Measurements from ENCODE around the gene DNMT1. TPM values are rescaled to one million over a fixed set of nuclear protein-coding genes. Genes with fewer than 3 reads are reported as not detected.

DNMT1 gene
- polyA plus RNA-seq, 1 of the 3 experiments (the other 2 are of a cell fraction): 58.3 TPM

GRCh38 chr19:10093295-10094186, 101.2 kb downstream of the DNMT1 start:
- H3K9me2 ChIP-seq: no peaks in the 10 kb centered on the region
- H3K36me3 ChIP-seq (replicated peaks in 1 of 2; ENCODE audit: control insufficient read depth in 1 of 2, insufficient read depth in 2 of 2, low read length in 1 of 2): peaks cover 0 to 5% of the 10 kb centered on the region in 2 experiments
- H3K79me2 ChIP-seq (ENCODE audit: insufficient read depth): no peaks in the 10 kb centered on the region
- DNase-seq: no peak
- 81% methylated on average over 18 of the region's 22 CpGs for WGBS (ENCODE audit: low lambda C conversion rate)
- H4K20me1 ChIP-seq (ENCODE audit: insufficient read depth): no peaks in the 10 kb centered on the region
- no peaks in the 10 kb centered on the region for H3K9me3 ChIP-seq
- H3F3A ChIP-seq (replicated peaks; ENCODE audit: insufficient read depth): no peaks in the 10 kb centered on the region
- H3K9ac ChIP-seq: no peak overlapping the region
- H3K27me3 ChIP-seq (ENCODE audit: insufficient read depth): no peaks in the 10 kb centered on the region
- no peak overlapping the region for H3K4me2 ChIP-seq
- no peak overlapping the region for H3K4me3 ChIP-seq (ENCODE audit: low read depth in 2 of 2, low read length in 1 of 2)
- H3K27ac ChIP-seq (ENCODE audit: low read depth in 2 of 2, low read length in 1 of 2): no peak overlapping the region
- ChIA-PET POLR2A (no interaction called here), CTCF (no interaction called here)
- TF ChIP-seq MXI1 (IDR thresholded peaks at IDR 0.05; ENCODE audit: low read depth, low read length) (no peak), JUND (IDR thresholded peaks at IDR 0.05) (no peak), ELF1 (IDR thresholded peaks at IDR 0.05) (no peak), MAX (IDR thresholded peaks at IDR 0.05; ENCODE audit: low read depth) (no peak), REST (IDR thresholded peaks at IDR 0.05; ENCODE audit: low read depth, low read length) (peak; percentile 94)
- no peak overlapping the region for H2AFZ ChIP-seq (ENCODE audit: low read depth)
- H3K4me1 ChIP-seq (ENCODE audit: control insufficient read depth in 1 of 2, insufficient read depth in 2 of 2, low read depth in 1 of 2, low read length in 1 of 2): peaks cover 0 to 7% of the 10 kb centered on the region in 2 experiments; a peak in 1 of 4 replicates

- Histone ChIP-seq H3K36me3 (replicated peaks in 1 of 2; ENCODE audit: control insufficient read depth in 1 of 2, insufficient read depth in 2 of 2, low read length in 1 of 2) (peaks cover 0 to 5% of the 10 kb centered on the region in 2 experiments), H3K9ac (no peak overlapping the region), H3K27me3 (ENCODE audit: insufficient read depth) (no peaks in the 10 kb centered on the region), H3K79me2 (ENCODE audit: insufficient read depth) (no peaks in the 10 kb centered on the region), H3K27ac (ENCODE audit: low read depth in 2 of 2, low read length in 1 of 2) (no peak overlapping the region), H3K9me3 (no peaks in the 10 kb centered on the region), H3K9me2 (no peaks in the 10 kb centered on the region), H3K4me1 (ENCODE audit: control insufficient read depth in 1 of 2, insufficient read depth in 2 of 2, low read depth in 1 of 2, low read length in 1 of 2) (peaks cover 0 to 7% of the 10 kb centered on the region in 2 experiments; a peak in 1 of 4 replicates), H3K4me3 (ENCODE audit: low read depth in 2 of 2, low read length in 1 of 2) (no peak overlapping the region), H3F3A (replicated peaks; ENCODE audit: insufficient read depth) (no peaks in the 10 kb centered on the region), H3K4me2 (no peak overlapping the region), H4K20me1 (ENCODE audit: insufficient read depth) (no peaks in the 10 kb centered on the region), H2AFZ (ENCODE audit: low read depth) (no peak overlapping the region)
- DNase-seq: no peak
- 89% methylated on average over 9 of the region's 9 CpGs for whole genome bisulfite sequencing (ENCODE audit: low lambda C conversion rate)
- ChIA-PET CTCF (no interaction called here), POLR2A (no interaction called here)
- TF ChIP-seq TEAD4 (IDR thresholded peaks at IDR 0.05; ENCODE audit: borderline replicate concordance, insufficient read depth) (no peak), MAX (IDR thresholded peaks at IDR 0.05; ENCODE audit: low read depth) (no peak), EP300 (IDR thresholded peaks at IDR 0.05; ENCODE audit: borderline replicate concordance in 1 of 2, low read depth in 1 of 2, low read length in 1 of 2) (no peak), NRF1 (IDR thresholded peaks at IDR 0.05; ENCODE audit: low read depth, low read length) (no peak), MEF2A (IDR thresholded peaks at IDR 0.05; ENCODE audit: borderline replicate concordance, low read depth) (no peak), CHD2 (IDR thresholded peaks at IDR 0.05; ENCODE audit: low read length, partially characterized antibody) (no peak)
Observed at GRCh38 chr19:10092648-10093294, 102.0 kb downstream of the DNMT1 start.

Data from SK-N-SH (cell line).